LNCAP (cell line): ENCODE results near the gene PDRG1.

Experiments used
- TF ChIP-seq, protein P1 (sequence below): fragments of 450-650 bp; IDR thresholded peaks from 2 replicates; pipeline ENCODE4 v1.5.1; 2017; ENCODE audit warnings: mild to moderate bottlenecking

Gene PDRG1

DNA sequence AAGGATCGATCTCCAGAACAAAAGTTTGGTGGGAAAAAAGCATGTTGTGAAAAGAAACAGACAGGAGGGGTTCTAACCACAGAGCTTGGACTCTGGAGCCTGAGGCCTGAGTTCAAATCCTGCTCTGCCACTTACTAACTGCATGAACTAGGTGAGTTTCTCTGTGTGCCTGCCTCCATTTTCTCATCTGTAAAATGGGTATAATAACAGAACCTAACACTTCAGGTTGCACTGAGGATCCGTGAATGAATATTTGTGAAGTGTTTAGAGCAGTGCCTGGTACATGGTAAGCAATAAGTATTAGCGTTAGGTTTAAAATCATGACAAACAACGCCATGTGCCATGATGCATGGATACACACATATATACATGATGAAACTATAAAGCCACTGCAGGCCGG lies 44.8 kb downstream of the PDRG1 start:
- TF ChIP-seq, protein P1, sequence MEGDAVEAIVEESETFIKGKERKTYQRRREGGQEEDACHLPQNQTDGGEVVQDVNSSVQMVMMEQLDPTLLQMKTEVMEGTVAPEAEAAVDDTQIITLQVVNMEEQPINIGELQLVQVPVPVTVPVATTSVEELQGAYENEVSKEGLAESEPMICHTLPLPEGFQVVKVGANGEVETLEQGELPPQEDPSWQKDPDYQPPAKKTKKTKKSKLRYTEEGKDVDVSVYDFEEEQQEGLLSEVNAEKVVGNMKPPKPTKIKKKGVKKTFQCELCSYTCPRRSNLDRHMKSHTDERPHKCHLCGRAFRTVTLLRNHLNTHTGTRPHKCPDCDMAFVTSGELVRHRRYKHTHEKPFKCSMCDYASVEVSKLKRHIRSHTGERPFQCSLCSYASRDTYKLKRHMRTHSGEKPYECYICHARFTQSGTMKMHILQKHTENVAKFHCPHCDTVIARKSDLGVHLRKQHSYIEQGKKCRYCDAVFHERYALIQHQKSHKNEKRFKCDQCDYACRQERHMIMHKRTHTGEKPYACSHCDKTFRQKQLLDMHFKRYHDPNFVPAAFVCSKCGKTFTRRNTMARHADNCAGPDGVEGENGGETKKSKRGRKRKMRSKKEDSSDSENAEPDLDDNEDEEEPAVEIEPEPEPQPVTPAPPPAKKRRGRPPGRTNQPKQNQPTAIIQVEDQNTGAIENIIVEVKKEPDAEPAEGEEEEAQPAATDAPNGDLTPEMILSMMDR, result no peak

DNA sequence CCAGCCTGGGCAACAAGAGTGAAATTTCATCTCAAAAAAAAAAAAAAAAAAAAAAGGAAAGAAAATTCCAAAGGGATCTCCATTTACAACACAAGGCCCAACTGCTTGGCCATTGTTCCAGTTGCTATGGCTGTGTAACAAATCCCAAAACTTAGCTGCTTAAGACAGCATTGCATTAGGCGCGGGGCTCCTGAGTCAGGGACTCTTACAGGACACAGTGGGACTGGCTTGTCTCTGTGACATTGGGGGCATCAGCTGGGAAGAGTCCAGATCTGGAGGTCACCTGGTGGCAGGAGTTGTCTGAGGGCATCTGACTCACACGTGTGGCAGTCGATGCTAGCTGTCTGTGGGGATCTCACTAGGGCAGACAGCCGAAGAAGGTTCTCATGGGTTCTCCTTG lies 45.8 kb downstream of the PDRG1 start:
- TF ChIP-seq, protein P1, result no peak

DNA sequence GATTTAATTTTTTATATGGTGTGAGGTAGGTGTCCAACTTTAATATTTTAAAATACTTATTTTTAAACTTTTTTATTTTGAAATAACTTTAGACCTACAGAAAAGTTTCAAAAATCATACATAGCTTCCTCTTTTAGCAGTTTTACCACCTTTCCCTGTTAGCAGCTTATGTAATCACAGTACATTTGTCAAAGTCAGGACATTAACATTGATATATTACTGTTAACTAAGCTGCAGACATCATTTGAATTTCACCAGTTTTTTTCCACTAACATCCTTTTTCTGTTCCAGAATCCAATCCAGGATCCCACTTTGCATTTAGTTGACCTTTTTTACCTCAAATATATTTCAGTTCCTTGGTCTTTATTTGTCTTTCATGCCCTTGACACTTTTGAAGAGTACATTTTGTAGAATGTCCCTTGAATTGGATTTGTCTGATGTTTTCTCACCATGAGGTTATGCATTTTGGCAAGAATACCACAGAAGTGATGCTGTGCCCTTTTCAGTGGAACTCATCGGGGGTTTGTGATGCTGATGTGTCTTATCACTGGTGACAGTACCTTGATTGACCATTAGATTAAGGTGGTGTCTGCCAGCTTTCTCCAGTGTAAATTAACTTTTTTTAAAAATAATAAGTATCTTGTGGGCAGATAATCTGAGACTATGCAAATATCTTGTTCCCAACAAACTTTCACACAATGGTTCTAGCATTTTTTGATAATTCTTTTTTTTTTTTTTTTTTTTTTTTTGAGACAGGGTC lies 48.0 kb downstream of the PDRG1 start:
- TF ChIP-seq, protein P1, result no peak

DNA sequence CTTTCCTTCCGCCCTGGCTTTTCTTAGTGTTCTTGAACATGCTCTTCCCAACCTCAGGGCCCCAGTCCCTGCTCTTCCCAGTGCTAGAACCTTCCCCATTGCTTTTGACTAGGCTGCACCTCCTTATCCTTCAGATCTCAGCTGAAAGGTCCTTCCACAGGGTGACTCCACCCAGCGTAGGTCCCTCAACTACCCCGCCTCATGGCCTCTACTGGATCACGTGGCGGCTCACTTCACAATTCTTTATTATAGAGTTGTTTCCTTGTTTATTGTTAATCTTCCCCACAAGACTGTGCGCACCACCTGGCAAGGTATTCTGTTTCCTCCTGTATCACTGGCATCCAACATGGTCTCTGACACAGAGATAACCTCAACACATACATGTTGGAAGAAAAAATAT lies 50.2 kb downstream of the PDRG1 start:
- TF ChIP-seq, protein P1, result no peak

DNA sequence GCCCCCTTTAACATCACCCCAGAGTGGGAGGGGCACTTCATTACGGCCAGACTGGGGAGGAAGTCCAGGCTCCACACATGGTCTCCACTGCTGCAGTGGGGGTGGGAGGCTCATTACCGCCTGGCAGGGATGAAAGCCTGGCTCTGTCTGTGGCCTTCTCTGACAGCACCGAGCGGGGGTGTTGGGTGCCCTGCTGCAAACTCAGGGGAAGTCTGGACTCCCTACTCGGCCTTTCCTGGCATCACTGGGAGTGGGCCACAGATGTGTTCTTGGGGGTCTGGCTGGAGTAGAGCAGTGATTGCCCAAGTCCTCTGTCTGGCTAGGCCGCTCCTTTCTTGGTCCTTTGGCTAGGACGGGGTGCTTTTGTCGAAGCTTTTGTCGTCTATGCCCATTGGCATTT lies 54.3 kb downstream of the PDRG1 start:
- TF ChIP-seq, protein P1, result no peak

DNA sequence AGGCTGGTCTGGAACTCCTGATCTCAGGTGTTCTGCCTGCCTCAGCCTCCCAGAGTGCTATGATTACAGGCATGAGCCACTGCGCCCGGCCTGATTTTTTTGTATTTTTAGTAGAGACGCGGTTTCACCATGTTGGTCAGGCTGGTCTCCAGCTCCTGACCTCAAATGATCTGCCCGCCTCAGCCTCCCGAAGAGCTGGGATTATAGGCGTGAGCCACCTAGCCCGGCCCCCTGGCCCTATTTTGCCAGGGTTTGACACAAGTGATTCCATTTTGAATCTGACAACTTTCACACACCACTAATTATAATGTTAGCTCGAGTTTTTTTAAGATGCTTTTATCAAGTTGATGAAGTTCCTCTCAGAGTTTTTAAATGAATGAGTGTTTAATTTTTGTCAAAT lies 55.8 kb downstream of the PDRG1 start:
- TF ChIP-seq, protein P1, result no peak

DNA sequence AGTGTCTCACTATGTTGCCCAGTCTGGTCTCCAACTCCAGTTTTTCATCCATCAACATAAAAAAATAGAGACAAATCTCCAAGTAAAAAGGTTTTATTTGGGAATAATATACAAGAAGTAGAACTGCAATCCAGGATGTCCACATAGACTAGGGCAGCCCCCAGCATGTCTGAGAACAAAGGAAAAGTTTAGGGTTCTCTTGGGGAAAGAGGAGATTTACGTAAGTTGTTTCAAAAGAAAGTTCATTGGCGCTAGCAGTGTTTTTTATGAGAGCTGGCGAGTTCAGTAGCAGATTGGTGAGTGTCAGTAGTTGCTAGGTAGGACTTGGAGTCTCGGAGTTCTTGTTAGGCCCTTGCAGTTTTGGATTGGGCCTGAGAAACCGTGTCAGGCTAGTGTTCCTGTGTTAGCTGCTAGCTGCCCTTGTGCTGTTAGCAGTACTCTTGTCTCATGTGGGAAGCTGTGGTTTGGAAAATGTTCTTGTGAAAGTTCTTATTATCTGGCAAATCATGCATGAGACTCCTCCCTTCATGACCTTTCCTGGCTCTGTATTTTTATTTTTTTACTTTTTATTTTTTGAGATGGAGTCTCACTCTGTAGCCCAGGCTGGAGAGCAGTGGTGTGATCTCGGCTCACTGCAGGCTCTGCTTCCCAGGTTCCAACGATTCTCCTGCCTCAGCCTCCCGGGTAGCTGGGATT lies 56.7 kb downstream of the PDRG1 start:
- TF ChIP-seq, protein P1, result no peak
